Trophoblast cell (in vitro differentiated cells and primary cell): Measurements from ENCODE around the gene HDC.

ENCODE experiments used
- DNase-seq, 2 donors: peaks; one replicate each; pipeline ENCODE4 v3.0.0-alpha.2; 2016
- H2AFZ ChIP-seq: 2 replicates; pipeline ENCODE4 v1.6.1; 2013; ENCODE audit warnings: low read length, moderate library complexity, mild to moderate bottlenecking; ENCODE audit not compliant: insufficient read depth, poor library complexity
- H2AK5ac ChIP-seq: 2 replicates; pipeline ENCODE4 v1.6.1; 2013; ENCODE audit warnings: mild to moderate bottlenecking, low read length
- H2BK120ac ChIP-seq: 2 replicates; pipeline ENCODE4 v1.6.1; 2013; ENCODE audit warnings: low read length, mild to moderate bottlenecking, moderate library complexity; ENCODE audit not compliant: insufficient read depth, poor library complexity
- H2BK12ac ChIP-seq: 2 replicates; pipeline ENCODE4 v1.6.1; 2013; ENCODE audit warnings: mild to moderate bottlenecking, low read length, moderate library complexity
- H2BK5ac ChIP-seq: 2 replicates; pipeline ENCODE4 v1.6.1; 2013; ENCODE audit warnings: low read length, low read depth, moderate library complexity, mild to moderate bottlenecking; ENCODE audit not compliant: poor library complexity
- H3K14ac ChIP-seq: 2 replicates; pipeline ENCODE4 v1.6.1; 2013; ENCODE audit warnings: mild to moderate bottlenecking, low read length
- H3K18ac ChIP-seq: 2 replicates; pipeline ENCODE4 v1.6.1; 2013; ENCODE audit warnings: mild to moderate bottlenecking, low read length
- H3K23ac ChIP-seq: 2 replicates; pipeline ENCODE4 v1.6.1; 2013; ENCODE audit warnings: low read length
- H3K27ac ChIP-seq: 2 replicates; pipeline ENCODE4 v1.5.1; 2013; ENCODE audit warnings: low read depth, mild to moderate bottlenecking, inconsistent platforms, low read length, moderate library complexity
- H3K27me3 ChIP-seq: 2 replicates; pipeline ENCODE4 v1.6.1; 2013; ENCODE audit warnings: inconsistent platforms, mild to moderate bottlenecking, low read length, moderate library complexity; ENCODE audit not compliant: insufficient read depth
- H3K36me3 ChIP-seq, 2 experiments: 1 replicate in 1 of 2; 2 replicates in 1 of 2; pipeline ENCODE4 v1.6.1; 2013; ENCODE audit warnings: low read length in 2 of 2, mild to moderate bottlenecking in 2 of 2, moderate library complexity in 1 of 2; ENCODE audit not compliant: insufficient read depth in 2 of 2, control insufficient read depth in 1 of 2
- H3K4ac ChIP-seq: 2 replicates; pipeline ENCODE4 v1.6.1; 2013; ENCODE audit warnings: low read depth, mild to moderate bottlenecking, low read length, moderate library complexity
- H3K4me1 ChIP-seq, 2 experiments: 1 replicate in 1 of 2; 2 replicates in 1 of 2; pipeline ENCODE4 v1.6.1; 2013; ENCODE audit warnings: low read length in 2 of 2, mild to moderate bottlenecking in 2 of 2, moderate library complexity in 1 of 2; ENCODE audit not compliant: insufficient read depth in 2 of 2, control insufficient read depth in 1 of 2
- H3K4me2 ChIP-seq: 2 replicates; pipeline ENCODE4 v1.6.1; 2013; ENCODE audit warnings: inconsistent platforms, mild to moderate bottlenecking, low read length, moderate library complexity
- H3K4me3 ChIP-seq: 2 replicates; pipeline ENCODE4 v1.5.1; 2013; ENCODE audit warnings: mild to moderate bottlenecking, low read depth, low read length, inconsistent platforms
- H3K79me1 ChIP-seq: one replicate; pipeline ENCODE4 v1.6.1; 2013; ENCODE audit warnings: low read length
- H3K79me2 ChIP-seq: 2 replicates; pipeline ENCODE4 v1.6.1; 2013; ENCODE audit warnings: low read length, mild to moderate bottlenecking; ENCODE audit not compliant: control insufficient read depth, insufficient read depth, poor library complexity
- H3K9ac ChIP-seq: 2 replicates; pipeline ENCODE4 v1.6.1; 2013; ENCODE audit warnings: mild to moderate bottlenecking, low read length
- H3K9me3 ChIP-seq: 2 replicates; pipeline ENCODE4 v1.6.1; 2013; ENCODE audit warnings: low read depth, mild to moderate bottlenecking, control low read depth, inconsistent platforms, low read length; ENCODE audit not compliant: insufficient read depth
- H4K12ac ChIP-seq: 2 replicates; pipeline ENCODE4 v1.6.1; 2013; ENCODE audit warnings: low read depth, mild to moderate bottlenecking, low read length, moderate library complexity
- H4K8ac ChIP-seq: 2 replicates; pipeline ENCODE4 v1.6.1; 2013; ENCODE audit warnings: low read depth, mild to moderate bottlenecking, low read length, moderate library complexity
- H4K91ac ChIP-seq: one replicate; pipeline ENCODE4 v1.6.1; 2013; ENCODE audit warnings: low read depth, mild to moderate bottlenecking, low read length, moderate library complexity
- WGBS: extraction: QIAGEN DNeasy Blood & Tissue Kit; methylation state at CpG from one replicate; pipeline ENCODE4 v1.1.7; 2013; ENCODE audit warnings: missing lambda C conversion rate; ENCODE audit not compliant: insufficient read length, insufficient coverage; ENCODE audit errors: extremely low coverage; 5-methylcytosine and 5-hydroxymethylcytosine counted together

Gene HDC

DNA sequence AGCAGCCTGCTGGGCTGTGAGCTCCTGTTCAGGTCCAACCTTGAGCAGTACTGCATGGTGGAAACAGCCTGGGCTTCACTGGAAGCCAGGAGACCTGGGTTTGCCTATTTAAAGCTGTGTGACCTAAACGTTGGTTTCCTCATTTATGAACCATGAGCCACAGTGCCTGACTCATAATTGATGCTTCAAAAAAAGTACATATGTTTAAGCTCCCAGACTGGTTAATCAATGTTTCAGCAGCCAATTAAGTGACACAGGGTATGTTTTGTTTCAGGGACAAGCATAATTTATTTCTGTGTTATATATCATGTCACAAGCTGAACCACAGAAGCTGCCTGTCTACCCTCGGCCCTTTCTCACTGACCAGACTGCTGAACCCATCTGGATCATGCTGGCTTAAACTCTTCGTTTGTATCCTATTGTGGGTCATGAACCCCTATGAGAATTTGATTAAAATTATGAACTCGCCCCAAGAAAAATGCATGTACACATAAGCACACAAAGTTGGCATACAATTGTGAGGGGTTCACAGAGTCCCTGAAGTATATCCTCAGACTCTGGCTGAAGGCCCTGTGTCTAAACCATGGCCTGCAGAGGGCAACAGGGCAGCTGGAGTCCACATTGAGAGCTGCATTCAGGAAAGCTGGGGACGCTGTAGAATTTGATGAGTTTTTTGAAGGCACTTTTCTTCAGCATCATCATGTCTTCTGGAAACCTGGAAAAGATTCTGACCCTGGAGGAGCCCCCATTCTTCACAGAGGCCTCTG is 23.7 kb downstream of the HDC start:
- Histone ChIP-seq H2AFZ (no peak overlapping the region), H3K9ac (no peak overlapping the region), H3K27me3 (no peaks in the 10 kb centered on the region), H3K4ac (no peak overlapping the region), H3K9me3 (no peaks in the 10 kb centered on the region), H3K4me3 (no peak overlapping the region), H3K36me3 (no peaks in the 10 kb centered on the region), H3K4me1 (no peaks in the 10 kb centered on the region), H3K79me2 (no peaks in the 10 kb centered on the region), H2BK12ac (no peak overlapping the region), H2AK5ac (no peak overlapping the region), H3K18ac (no peak overlapping the region), H3K27ac (no peak overlapping the region), H3K23ac (no peak overlapping the region), H4K12ac (no peak overlapping the region), H3K14ac (no peak overlapping the region), H4K8ac (no peak overlapping the region), H2BK5ac (no peak overlapping the region), H4K91ac (no peak overlapping the region), H3K4me2 (no peak overlapping the region), H2BK120ac (no peak overlapping the region), H3K79me1 (no peaks in the 10 kb centered on the region)
- no CpG with 5 or more reads among the region's 5 CpGs for WGBS
- no peak for DNase-seq

- H3K4ac ChIP-seq = no peak overlapping the region
- DNase-seq = no peak
- H3K36me3 ChIP-seq = no peaks in the 10 kb centered on the region
- no peak overlapping the region for H2AK5ac ChIP-seq
- no peak overlapping the region for H2AFZ ChIP-seq
- H4K12ac ChIP-seq = no peak overlapping the region
- no peak overlapping the region for H4K91ac ChIP-seq
- H3K14ac ChIP-seq = no peak overlapping the region
- H2BK120ac ChIP-seq = no peak overlapping the region
- H3K9me3 ChIP-seq = no peaks in the 10 kb centered on the region
- no CpG with 5 or more reads among the region's 2 CpGs for WGBS
- H3K27ac ChIP-seq = no peak overlapping the region
- no peak overlapping the region for H3K23ac ChIP-seq
- no peak overlapping the region for H3K4me2 ChIP-seq
- no peaks in the 10 kb centered on the region for H3K79me1 ChIP-seq
- no peaks in the 10 kb centered on the region for H3K79me2 ChIP-seq
- H3K18ac ChIP-seq = no peak overlapping the region
- H4K8ac ChIP-seq = no peak overlapping the region
- H3K4me1 ChIP-seq = no peaks in the 10 kb centered on the region
- no peak overlapping the region for H3K4me3 ChIP-seq
- no peak overlapping the region for H2BK12ac ChIP-seq
- H2BK5ac ChIP-seq = no peak overlapping the region
- H3K9ac ChIP-seq = no peak overlapping the region
- no peaks in the 10 kb centered on the region for H3K27me3 ChIP-seq
Measured at GRCh38 chr15:50238255-50238654, 27.3 kb downstream of the HDC start.

- H2BK5ac ChIP-seq = no peak overlapping the region
- H4K91ac ChIP-seq = no peak overlapping the region
- H3K18ac ChIP-seq = no peak overlapping the region
- H4K12ac ChIP-seq = no peak overlapping the region
- no peak overlapping the region for H2AK5ac ChIP-seq
- H3K9ac ChIP-seq = no peak overlapping the region
- H3K27ac ChIP-seq = no peak overlapping the region
- DNase-seq = no peak
- H3K9me3 ChIP-seq = no peaks in the 10 kb centered on the region
- no peaks in the 10 kb centered on the region for H3K79me1 ChIP-seq
- no peaks in the 10 kb centered on the region for H3K36me3 ChIP-seq
- H3K79me2 ChIP-seq = no peaks in the 10 kb centered on the region
- no peak overlapping the region for H3K4ac ChIP-seq
- no peak overlapping the region for H2BK12ac ChIP-seq
- H3K27me3 ChIP-seq = no peaks in the 10 kb centered on the region
- no peaks in the 10 kb centered on the region for H3K4me1 ChIP-seq
- no peak overlapping the region for H2AFZ ChIP-seq
- H3K23ac ChIP-seq = no peak overlapping the region
- H3K4me2 ChIP-seq = no peak overlapping the region
- H2BK120ac ChIP-seq = no peak overlapping the region
- H3K4me3 ChIP-seq = no peak overlapping the region
- no CpG with 5 or more reads among the region's 9 CpGs for WGBS
- H4K8ac ChIP-seq = no peak overlapping the region
- H3K14ac ChIP-seq = no peak overlapping the region
Measured at GRCh38 chr15:50236433-50236832, 29.1 kb downstream of the HDC start.

DNA sequence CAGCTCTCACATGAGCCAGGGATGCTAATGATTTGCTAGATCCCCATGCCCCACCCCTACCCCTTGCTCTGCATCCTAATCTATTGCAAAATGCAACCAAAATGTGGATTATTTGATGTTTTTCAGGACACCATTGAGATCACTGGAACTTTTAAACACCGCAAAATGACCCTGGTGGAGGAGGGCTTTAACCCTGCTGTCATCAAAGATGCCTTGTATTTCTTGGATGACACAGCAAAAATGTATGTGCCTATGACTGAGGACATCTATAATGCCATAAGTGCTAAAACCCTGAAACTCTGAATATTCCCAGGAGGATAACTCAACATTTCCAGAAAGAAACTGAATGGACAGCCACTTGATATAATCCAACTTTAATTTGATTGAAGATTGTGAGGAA is 29.7 kb downstream of the HDC start:
- Histone ChIP-seq H4K8ac (no peak overlapping the region), H2BK5ac (no peak overlapping the region), H3K79me2 (no peaks in the 10 kb centered on the region), H3K4me3 (no peak overlapping the region), H3K14ac (no peak overlapping the region), H2BK120ac (no peak overlapping the region), H4K91ac (no peak overlapping the region), H2AK5ac (no peak overlapping the region), H4K12ac (no peak overlapping the region), H3K27ac (no peak overlapping the region), H3K9me3 (no peaks in the 10 kb centered on the region), H2AFZ (no peak overlapping the region), H3K18ac (no peak overlapping the region), H3K4ac (no peak overlapping the region), H3K79me1 (no peaks in the 10 kb centered on the region), H3K9ac (no peak overlapping the region), H3K27me3 (no peaks in the 10 kb centered on the region), H2BK12ac (no peak overlapping the region), H3K4me2 (no peak overlapping the region), H3K36me3 (no peaks in the 10 kb centered on the region), H3K23ac (no peak overlapping the region), H3K4me1 (no peaks in the 10 kb centered on the region)
- no CpG with 5 or more reads among the region's 1 CpG for WGBS
- DNase-seq = no peak
